RPMI8226 (cell line): Measurements from ENCODE around the gene MGST3.
"Not testable (repeated sequence)": the region's sequence is repeated elsewhere in the genome, so short reads cannot be mapped to it uniquely, and the experiment has no call there.

Source experiments
- DNase-seq: peaks from one replicate; pipeline ENCODE4 v3.0.0-alpha.2; 2015

The MGST3 gene

DNA sequence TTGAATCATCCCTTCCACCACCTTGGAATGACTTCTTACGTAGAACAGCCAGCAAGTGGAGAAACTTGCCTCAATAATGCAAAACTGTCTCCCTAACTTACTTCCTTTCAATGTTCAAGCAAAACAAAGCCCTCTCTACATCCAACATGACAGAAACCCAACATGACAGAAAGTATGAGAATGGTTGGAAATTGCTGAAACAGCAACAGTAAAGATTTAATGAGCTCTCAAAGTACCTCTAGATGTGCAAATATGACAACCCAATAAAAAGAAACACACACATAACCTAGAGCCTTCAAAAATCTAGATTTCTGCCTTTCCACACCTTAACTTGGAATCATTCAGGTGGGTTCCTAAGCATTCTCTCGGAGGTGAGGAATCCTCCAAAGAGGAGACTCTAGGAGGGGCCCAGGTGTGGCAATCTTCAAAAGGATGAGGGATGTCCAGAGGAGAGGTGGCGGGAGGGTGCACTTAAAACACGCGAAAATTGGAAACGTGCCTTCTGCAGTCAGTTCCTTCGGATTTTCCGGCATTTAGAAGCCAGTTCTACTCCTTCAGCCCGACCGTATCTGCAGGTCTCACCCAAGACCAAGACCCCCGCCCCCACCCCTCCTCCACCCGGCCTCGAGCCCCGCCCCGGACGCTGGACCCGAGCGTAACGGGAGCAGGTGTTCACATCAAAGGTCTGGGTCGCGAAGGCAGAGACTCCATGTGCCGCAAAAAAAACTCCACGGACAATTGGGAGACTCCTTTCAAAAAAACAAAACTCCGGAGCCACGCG lies 996 bp upstream of the MGST3 start:
- DNase-seq = no peak

DNA sequence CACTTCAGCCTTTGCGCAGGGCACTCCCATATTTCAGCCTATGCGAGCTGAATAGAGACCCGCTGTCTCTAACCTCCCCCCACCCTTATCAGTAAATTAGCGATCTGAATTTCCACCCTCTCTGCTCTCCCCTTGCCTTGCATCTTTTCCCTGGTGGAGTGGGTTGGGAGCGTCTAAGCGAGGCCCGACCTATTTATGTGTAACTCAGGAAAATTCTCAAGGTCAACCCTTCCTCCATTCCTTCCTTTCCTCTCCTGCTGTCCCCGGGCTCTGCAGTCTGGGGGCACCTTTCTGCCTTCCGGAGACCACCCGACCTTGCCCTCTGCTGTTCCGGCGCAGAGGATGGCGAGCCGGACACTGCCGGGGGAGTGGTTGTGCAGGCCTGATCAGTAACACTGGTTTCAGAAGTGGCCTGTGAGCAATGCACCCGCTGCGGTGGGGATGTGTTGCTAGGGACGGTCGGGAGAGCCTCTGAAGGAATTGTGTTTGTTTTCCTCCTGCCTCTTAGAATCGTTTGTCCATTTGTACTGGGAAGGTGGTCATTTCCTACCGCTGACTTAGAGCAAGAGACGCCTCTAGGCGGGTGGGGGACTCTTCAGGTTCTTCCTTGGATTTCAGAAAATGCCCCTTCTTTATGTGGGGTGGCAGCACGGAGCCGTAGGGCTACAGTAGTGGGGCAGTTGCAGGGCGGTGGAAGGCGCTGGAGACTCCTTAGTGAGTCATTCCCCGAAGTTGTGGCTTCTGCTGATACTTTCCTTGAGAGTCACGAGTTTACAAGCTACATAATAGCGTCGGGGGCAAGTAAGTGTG lies 513 bp downstream of the MGST3 start:
- peak; percentile 34 for DNase-seq

DNA sequence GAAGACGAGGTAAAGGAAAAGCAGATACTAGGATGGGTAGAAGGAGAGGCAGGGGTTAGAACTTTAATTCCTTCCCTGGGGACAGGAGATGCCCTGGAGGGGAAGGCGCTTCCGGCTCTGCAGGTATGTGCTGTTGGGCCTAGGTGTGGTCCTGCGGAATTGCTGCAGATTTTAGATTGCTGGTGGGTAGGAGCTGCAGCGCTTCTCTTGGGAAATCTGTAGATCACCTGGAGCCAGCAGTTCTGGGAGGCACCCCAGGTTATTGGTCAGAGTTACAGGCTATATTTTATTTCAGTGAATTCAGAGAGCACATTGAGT lies 1.1 kb downstream of the MGST3 start:
- DNase-seq = no peak

DNA sequence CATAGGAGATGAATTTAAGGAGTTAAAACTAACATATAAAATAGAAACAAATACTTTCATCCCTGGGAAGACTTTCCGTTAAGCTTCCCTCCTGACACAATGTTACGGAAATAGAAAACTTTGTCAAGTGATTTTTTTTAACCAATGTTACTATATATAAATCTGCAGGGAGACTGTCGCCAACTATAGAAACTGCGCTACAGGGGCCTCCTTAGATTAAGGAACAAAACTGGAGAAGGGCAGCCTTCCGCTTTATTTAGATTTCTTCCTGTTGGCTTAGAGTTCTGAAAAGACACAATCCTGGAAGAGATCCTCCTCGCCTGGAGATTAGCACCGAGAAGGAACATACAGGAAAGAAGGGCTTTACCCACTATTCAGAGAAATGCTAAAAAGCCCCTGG lies 1.5 kb downstream of the MGST3 start:
- DNase-seq = no peak

DNA sequence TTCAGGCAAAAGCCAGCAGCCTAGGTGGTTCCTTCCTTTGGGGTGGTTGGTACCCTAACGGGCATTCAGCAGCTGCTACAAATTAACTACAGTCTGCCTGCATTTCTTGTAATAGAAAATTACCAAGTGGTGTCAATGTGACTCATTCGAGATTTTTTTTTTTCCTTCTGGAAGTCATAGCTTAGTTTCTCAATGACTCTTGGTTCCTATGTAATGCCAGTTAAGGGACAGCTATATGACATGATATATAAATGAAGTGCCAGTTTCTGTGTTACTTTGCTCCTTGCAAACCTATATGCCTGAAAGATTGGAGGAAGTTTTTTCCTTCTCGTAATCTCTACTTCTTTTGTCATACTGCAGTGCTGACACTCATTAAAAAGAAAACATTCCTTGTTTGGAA lies 2.6 kb downstream of the MGST3 start:
- no peak for DNase-seq

DNA sequence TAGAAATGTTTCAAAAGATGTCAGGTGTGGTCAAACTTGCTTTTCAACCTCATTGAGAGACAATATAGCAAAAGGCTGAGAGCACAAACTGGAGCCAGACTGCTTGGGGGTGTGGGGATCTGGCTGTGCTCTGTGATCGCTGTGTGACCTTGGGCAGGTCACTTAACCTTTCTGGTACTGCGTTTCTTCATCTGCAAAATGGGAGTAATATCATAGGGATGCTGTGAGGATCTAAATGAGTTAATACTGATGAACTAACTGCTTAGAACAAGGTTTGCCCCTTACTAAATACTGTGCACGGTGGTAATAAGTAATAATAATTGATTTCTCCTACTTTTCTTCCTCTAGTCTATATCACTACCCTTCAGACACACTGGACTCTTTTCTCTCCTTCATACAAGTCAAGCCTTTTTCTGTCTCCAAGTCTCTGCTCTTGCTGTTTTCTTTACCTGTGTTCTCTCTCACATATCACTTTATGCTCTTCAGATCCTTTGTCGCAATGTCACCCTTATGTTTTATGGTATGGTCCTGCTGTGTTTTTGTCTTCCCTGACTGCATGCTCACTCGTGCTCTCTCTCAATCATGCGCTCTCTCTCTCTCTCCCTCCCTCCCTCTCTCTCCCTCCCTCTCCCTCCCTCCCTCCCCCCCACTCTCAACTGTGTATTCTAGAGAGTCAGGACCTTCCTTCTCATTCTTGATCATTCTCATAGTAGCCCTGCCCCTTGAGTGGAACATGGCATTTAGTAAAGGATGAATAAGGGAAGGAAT lies 3.3 kb downstream of the MGST3 start:
- DNase-seq = no peak

DNA sequence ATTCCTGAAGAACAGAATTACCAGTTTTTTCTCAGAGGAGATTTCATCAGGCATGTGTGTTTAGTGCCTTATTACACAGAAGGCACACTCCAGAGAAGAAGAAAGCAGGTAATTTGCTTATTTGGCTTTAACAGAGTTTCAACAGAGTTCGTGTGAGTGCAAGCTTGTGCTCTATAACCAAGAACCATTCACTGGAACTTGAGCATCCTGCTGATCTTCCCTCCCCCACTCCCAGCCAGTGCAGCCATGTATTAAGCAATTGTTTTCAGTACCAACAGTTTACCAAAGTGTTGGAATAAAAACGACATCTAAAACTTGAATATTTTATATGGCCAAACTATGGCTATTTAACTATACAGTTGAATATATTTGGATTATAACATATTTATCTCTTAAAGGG lies 4.3 kb downstream of the MGST3 start:
- no peak for DNase-seq

DNA sequence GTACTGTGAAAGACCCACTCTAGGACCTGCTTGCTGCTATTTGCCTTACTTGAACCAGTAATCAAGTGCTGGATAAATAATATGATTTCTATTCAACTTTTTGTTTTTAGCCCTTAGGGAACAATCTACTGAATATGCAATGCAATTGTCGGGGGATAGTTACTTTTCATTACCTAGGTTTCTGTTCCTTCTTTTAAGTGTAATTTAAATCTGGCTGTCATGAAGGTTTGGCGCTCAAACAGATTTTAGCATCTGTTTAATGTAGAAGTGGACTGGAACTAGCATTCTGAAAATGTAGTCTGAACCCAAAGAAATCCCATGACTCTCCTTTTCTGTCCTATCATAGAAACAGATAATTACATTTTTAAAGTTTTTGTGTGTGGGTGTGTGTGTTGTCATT lies 4.8 kb downstream of the MGST3 start:
- DNase-seq = no peak

DNA sequence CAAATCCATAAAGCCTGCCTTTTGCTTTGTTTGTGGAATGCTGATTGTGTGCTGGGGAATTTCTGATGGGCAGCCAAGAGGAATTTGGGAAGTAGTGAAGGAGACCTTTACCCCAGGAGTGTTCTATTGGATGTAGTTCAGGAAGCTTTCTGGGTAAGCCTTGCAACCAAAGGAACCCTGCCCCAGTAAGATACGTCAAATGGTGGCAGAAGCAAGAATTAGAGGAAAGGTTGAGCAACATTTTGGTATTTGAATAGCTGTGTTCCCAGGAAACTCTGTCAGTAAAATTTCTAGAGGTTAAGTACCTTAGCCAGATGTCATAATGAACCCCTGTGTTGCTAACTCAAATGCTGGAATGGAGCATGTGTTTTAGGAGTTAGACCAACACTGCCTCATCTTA lies 6.4 kb downstream of the MGST3 start:
- DNase-seq = no peak

DNA sequence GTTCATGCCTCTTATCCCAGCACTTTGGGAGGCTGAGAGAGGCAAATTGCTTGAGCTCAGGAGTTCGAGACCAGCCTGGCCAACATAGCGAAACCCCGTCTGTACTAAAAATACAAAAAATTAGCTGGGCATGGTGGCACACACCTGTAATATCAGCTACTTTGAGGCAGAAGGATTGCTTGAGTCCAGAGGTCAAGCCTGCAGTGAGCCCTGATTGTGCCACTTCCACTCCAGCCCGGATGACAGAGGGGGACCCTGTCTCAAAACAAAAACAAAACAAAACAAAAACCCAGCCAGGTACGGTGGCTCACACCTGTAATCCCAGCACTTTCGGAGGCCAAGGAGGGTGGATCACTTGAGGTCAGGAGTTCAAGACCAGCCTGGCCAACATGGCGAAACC lies 7.2 kb downstream of the MGST3 start:
- not testable (repeated sequence) for DNase-seq

DNA sequence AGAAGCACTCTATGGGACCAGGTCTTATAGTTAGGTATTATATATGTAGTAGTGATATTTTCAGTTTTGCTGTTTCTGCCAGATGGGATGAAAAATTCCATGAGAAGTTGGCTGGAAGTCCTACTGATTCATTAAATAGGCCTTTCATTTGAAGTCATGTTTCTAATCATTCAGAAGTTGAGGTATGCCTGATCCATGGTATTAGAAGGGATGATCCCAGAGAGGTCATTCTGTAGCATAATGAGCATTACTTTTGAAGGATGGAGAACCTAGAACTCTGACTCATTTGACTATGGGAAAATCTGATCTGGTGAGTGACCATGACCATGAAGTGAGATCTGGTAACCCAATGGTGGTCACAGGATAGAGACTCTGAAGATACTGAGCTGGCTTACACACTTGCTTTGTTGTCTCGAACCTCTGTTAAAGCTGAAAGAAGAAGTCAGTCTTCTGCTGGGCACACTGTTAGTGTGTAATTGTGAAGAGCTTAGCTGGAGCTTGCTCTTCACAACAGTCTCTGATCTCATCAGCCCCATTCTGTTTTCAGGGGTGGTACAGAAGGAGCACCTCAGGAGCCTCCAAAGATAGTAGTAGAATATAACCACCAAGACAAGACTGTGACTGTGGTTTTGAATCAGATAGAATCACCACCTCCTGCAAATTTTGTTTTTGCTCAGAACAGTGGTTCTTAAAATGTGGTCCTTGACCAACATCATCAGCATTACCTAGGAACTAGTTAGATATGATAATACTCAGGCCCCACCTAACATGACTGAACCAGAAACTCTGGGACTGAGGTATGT lies 9.0 kb downstream of the MGST3 start:
- no peak for DNase-seq

DNA sequence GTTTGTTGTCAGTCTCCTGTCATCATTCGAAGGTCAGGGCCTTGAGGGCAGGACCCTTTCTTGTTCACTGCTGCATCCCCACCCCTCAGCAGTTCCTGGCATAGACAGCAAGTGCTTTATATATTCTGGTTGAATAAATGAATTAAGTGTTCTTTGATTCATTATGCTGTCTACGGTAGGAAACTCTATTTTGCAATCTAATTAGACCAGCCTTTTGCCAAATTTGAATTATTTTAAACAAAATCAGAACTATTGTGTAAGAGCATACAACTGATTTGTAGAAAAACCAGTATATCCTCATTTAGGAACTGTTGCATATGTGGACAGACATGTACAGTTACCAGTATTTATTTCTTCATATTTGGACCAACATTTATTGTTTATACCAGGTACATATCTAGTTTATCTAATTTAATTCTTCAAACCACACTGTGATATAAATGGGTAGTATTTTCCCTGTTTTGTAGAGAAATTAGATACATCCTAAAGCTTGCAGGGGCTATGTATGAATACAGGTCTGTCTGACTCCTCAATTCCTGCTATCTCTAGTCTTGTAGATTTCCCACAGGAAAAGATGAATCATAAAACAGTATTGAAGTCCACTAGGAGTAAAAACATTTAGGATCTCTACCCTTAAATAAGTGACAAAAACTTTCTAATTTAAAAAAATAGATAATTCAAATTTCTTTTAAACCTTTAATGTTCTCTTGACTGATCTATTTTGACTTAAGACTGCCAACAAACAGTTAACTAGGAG lies 10.4 kb downstream of the MGST3 start:
- no peak for DNase-seq

DNA sequence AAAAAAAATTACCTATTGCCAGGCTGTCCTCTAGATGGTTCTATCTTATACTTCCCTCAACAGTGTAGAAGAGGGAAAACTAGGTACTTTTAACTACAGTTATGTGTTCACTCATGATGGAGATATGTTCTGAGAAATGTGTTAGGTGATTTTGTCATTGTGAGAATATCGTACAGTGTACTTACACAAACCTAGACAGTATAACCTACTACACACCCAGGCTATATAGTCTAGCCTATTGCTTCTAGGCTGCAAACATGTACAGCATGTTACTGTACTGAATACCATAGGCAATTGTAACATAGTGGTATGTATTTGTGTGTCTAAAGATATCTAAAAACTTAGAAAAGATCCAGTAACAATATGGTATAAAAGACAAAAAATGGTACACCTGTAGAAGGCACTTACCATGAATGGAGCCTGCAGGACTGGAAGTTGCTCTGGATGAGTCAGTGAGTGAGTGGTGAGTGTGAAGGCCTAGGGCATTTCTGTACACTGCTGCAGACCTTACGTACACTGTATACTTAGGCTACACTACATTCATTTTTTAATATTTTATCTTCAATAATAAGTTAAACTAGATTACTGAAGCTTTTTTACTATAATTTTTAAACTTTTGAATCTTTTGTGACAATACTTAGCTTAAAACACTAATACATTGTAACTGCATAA lies 13.2 kb downstream of the MGST3 start:
- no peak for DNase-seq

DNA sequence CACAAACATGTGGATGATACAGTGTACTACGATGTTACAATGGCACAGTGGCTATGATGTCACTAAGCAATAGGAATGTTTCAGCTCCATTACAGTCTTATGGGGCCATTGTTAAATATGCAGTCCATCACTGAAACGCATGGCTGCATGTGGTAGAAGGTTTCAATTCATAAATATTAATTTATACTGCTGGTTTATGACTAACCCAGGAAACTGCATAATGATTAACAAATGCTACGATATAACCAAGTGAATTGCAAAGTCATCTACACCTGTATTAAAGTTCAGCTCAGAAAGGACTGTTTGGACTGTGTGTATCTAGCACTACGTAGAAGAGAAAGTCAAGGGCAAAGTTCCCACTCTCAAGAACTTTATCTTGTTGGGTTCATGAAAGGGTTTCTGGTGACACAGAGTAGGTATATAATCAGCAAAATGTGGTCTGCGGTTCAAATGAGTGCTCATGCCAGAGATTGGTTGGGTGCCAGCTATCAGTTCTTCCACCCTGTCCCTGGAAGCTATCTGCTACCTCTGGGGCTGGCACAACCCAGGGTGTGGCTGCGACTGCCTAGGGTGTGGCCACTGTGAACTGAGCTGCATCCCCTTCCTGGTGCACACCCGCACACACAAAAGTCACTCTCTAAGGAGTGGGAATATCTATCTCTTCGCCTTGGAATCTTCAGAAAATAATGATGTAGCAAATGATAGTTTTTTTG lies 14.8 kb downstream of the MGST3 start:
- peak; percentile 63 for DNase-seq

DNA sequence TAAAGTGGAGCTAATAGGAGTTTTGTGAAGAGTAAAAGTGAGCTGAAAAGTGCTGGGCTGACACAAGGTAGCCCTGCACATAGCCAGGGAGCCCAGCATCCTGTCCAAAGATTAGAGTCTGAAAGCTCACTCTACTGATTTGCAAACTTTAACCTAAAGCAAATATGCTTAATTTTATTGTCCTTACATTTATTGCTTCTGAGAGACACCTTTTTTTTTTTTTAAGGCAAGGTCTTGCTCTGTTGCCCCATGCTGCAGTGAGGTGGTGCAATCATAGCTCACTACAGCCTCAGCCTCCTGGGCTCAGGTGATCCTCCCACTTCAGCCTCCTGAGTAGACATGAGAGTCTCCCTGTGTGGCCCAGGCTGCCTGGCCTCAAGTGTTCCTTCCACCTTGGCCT lies 16.5 kb downstream of the MGST3 start:
- DNase-seq = no peak

DNA sequence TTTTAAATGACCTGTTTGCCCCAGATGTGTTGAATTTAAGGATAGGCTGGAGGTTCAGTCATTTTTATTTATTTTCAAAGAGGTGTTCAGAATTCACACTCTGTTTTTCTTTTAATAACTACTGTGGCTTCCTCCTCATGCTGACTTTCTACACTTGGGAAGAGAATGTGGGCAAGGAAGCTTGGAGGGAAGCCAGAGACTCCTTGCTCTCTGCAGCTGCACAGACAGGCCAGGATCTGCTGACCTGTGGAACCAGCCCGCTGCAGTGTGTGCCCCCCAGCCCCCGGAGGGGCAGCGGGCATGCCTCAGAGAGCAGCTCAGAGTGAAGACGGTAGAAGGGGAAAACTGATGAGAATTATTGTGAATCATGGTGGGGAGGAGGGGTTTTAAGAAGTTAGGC lies 16.9 kb downstream of the MGST3 start:
- no peak for DNase-seq

DNA sequence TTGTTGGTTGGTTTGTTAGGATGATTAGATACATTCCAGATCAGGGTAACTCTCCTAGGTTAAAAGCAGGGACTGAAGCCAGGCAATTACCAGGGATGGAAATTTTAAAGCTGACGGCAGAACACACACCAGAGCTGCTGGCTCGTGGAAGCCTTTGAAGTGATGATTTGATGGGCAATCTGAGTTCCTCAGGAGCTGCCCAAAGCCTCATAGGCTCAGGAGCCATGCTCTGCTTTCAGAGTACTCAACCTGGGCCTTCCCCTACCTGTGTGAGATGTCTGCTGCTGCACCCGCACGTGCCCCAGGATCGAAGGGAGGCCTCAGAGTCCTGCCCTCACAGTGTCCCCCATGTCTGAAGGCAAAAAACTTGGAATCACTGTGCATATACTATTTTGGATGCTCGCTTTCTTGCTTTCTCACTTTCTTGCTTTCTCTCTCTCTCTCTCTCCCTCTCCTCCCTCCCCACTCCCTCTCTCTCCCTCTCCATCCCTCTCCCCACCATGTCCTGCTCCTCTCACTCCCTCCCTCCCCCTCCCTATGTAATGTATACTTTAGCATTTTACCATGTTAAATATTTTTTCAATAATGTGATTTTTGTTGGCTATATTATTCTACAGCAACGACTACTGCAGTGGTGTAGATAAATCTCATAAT lies 18.0 kb downstream of the MGST3 start:
- DNase-seq = no peak

DNA sequence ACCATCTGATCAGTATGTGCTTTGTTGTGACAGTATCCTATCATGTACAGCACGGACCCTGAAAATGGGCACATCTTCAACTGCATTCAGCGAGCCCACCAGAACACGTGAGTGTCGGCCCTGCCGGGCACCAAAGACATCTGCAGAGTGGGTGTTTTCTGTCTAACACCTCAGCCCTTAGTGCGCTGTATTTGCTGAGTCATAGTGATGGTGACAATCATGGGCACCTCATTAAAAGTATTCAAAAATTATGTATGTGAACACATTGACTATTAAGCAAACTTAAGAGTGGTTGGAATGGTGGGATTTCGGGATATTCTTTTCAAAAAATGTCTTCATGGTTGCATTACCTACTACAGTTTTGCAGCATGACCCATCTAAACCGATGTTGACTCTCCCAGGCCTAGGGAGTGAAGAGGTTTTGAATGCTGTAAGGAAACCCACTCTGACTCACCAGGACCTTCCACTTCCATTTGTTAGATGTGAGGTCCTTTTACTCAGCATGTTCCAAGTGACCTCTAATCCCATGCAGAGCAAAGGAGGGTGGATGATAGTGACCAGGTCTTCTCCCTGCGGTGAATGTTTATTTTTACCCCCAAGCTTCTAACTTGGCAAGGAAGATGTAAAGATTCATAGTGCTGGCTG lies 20.1 kb downstream of the MGST3 start:
- no peak for DNase-seq

DNA sequence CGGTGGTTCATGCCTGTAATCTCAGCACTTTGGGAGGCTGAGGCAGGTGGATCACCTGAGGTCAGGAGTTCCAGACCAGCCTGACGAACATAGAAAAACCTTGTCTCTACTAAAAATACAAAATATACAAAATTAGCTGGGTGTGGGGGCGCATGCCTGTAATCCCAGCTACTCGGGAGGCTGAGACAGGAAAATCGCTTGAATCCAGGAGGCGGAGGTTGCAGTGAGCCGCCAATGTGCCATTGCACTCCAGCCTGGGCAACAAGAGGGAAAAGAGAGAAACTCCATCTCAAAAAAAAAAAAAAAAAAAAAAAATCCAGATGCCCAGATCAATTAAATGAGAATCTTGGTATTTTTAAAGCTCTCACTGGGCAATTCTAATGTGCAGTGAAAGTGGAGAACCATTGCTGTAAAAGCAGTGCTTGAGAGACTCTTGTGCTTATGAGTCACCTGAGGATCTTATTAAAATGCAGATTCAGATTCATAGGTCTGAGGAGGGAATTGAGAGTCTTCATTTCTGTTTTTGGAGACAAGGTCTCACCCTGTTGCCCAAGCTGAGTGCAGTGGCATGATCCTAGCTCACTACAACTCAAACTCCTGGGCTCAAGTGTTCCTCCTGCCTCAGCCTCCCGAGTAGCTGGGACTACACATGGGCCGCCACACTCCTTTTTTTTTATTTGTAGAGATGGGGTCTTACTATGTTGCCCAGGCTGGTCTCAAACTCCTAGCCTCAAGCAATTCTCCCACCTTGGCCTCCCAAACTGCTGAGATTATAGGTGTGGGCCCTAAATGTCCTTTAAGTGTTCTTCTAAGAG lies 27.9 kb downstream of the MGST3 start:
- DNase-seq = not testable (repeated sequence)
